ENCODE results near the gene RGMA.

GRCh38 chr15:93007994-93008393, 81.0 kb downstream of the RGMA start:
- TF ChIP-seq, protein P1, sequence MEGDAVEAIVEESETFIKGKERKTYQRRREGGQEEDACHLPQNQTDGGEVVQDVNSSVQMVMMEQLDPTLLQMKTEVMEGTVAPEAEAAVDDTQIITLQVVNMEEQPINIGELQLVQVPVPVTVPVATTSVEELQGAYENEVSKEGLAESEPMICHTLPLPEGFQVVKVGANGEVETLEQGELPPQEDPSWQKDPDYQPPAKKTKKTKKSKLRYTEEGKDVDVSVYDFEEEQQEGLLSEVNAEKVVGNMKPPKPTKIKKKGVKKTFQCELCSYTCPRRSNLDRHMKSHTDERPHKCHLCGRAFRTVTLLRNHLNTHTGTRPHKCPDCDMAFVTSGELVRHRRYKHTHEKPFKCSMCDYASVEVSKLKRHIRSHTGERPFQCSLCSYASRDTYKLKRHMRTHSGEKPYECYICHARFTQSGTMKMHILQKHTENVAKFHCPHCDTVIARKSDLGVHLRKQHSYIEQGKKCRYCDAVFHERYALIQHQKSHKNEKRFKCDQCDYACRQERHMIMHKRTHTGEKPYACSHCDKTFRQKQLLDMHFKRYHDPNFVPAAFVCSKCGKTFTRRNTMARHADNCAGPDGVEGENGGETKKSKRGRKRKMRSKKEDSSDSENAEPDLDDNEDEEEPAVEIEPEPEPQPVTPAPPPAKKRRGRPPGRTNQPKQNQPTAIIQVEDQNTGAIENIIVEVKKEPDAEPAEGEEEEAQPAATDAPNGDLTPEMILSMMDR (IDR thresholded peaks at IDR 0.05), result no peak
- TF ChIP-seq POLR2AphosphoS5 (IDR thresholded peaks at IDR 0.05) (no peak), EP300 (IDR thresholded peaks at IDR 0.05) (no peak)
